PC-9 (cell line): Measurements from ENCODE around the gene IL1RN. TPM values are rescaled to one million over a fixed set of nuclear protein-coding genes. Genes with fewer than 3 reads are reported as not detected.

ENCODE experiments used
- BruUV-seq: library from RNA; stranded (reverse); fragments of 400-500 nt; replicated peaks from 2 replicates; lab custom pipeline; 2021; lab: Mats Ljungman, UMichigan
- CTCF ChIA-PET: fragments of 300-600 bp; sonication (Branson Sonifier 250); formaldehyde crosslinking; loops from one replicate; lab custom pipeline; 2022; ENCODE audit warnings: antibody characterized with exemption; lab: Charles Lee
- POLR2A ChIA-PET: fragments of 300-600 bp; sonication (Branson Sonifier 250); formaldehyde crosslinking; loops from one replicate; lab custom pipeline; 2022; ENCODE audit warnings: antibody characterized with exemption; ENCODE audit not compliant: unreplicated experiment; lab: Charles Lee
- DNase-seq, 2 experiments: peaks; one replicate each; pipeline versions ENCODE4 v3.0.0 to v3.0.0-alpha.2; 2015 to 2022; ENCODE audit warnings: mixed read lengths in 1 of 2
- H2AFZ ChIP-seq: fragments of 200-600 bp; sonication (generic); 2 replicates; pipeline ENCODE4 v1.8.1; 2017; ENCODE audit warnings: antibody characterized with exemption
- H3F3A ChIP-seq: fragments of 200-600 bp; sonication (generic); 2 replicates; pipeline ENCODE4 v1.8.1; 2017; ENCODE audit warnings: antibody characterized with exemption, mild to moderate bottlenecking, low read depth; ENCODE audit not compliant: insufficient read depth
- H3K27ac ChIP-seq: fragments of 200-600 bp; sonication (generic); 2 replicates; pipeline ENCODE4 v1.6.1; 2016; ENCODE audit warnings: mixed run types
- H3K27me3 ChIP-seq: fragments of 200-600 bp; sonication (generic); 2 replicates; pipeline ENCODE4 v1.6.1; 2016; ENCODE audit warnings: low read depth, mixed run types; ENCODE audit not compliant: insufficient read depth
- H3K36me3 ChIP-seq: fragments of 200-600 bp; sonication (generic); 2 replicates; pipeline ENCODE4 v1.6.1; 2016; ENCODE audit warnings: low read depth, mixed run types
- H3K4me1 ChIP-seq: fragments of 200-600 bp; sonication (generic); replicated peaks from 2 replicates; pipeline ENCODE4 v1.6.1; 2016; ENCODE audit warnings: mixed run types; ENCODE audit not compliant: insufficient read depth
- H3K4me2 ChIP-seq: fragments of 200-600 bp; sonication (generic); 2 replicates; pipeline ENCODE4 v1.6.1; 2017; ENCODE audit warnings: mixed run types
- H3K4me3 ChIP-seq: fragments of 200-600 bp; sonication (generic); 2 replicates; pipeline ENCODE4 v1.6.1; 2016; ENCODE audit warnings: mixed run types
- H3K79me2 ChIP-seq: fragments of 200-600 bp; sonication (generic); 2 replicates; pipeline ENCODE4 v1.6.1; 2017; ENCODE audit warnings: low read depth, mixed run types
- H3K9me2 ChIP-seq: fragments of 200-600 bp; sonication (generic); 2 replicates; pipeline ENCODE4 v1.8.1; 2017; ENCODE audit warnings: mild to moderate bottlenecking; ENCODE audit not compliant: insufficient read depth
- H3K9me3 ChIP-seq: fragments of 200-600 bp; sonication (generic); 2 replicates; pipeline ENCODE4 v1.8.1; 2016; ENCODE audit warnings: low read depth; ENCODE audit not compliant: insufficient read depth
- H4K20me1 ChIP-seq: fragments of 200-600 bp; sonication (generic); 2 replicates; pipeline ENCODE4 v1.8.1; 2017; ENCODE audit not compliant: insufficient read depth
- CTCF ChIP-seq: fragments of 200-600 bp; sonication (generic); conservative IDR thresholded peaks from 2 replicates; pipeline ENCODE4 v1.6.1; 2017; ENCODE audit warnings: mixed run types, antibody characterized with exemption, mild to moderate bottlenecking, moderate library complexity
- EZH2 ChIP-seq: fragments of 200-600 bp; sonication (generic); IDR thresholded peaks from 2 replicates; pipeline ENCODE4 v1.8.0; 2017; ENCODE audit warnings: antibody characterized with exemption, low read depth
- intact Hi-C: fragments of 100-400 bp; cut with micrococcal nuclease; formaldehyde crosslinking; loops from one replicate; pipeline ENCODE4 v1.10.0; 2022; ENCODE audit not compliant: unreplicated experiment
- total RNA-seq: library from RNA; stranded (reverse); gene quantifications from 2 replicates; pipeline ENCODE4 v1.2.3, GENCODE V29; 2021

IL1RN gene
- total RNA-seq, 1 experiment from 2014 or later = 8.4 TPM

DNA sequence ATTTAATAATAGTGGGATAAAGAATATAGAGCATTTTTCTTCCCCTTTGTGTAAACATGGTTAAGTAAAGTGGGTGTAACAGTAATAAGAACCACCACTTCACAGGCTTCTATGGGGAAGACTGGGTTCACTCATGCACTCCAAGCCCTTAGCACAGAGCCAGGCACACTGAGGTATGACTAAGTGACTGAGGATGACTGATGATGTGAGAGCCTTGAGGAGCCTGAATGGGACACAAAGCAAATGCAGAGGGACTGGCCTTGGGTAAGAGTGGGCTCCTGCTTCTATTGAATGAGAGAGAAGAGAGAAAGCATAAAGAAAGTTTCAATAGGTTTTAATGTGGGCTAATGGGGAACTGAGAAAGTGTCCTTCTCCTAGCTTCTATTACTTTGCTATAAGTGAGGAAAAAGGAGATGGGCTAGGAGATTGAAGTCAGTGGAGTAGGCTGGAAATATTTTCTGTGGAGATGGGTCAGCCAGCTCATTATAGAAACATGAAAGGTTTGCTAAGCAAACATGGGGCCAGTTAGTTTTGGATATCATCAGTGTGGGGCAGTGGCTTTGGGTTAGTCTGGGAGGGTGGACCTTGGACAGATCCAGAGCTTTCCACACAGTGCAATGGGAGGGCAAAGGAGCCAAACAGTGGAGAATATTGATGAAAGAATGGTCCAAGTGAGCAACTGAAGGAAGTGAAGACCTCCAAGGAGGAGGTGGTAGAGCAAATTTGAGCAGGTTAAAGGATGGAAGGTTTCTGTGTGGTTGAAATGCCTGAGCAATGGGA, 39.0 kb upstream of the IL1RN start:
- intact Hi-C loops = no loop called here
- TF ChIP-seq CTCF (no peak), EZH2 (no peak)

GRCh38 chr2:113089916-113090315, 37.5 kb upstream of the IL1RN start:
- Histone ChIP-seq H3K79me2 (no peaks in the 10 kb centered on the region), H3K4me1 (no peaks in the 10 kb centered on the region), H3K9me3 (no peaks in the 10 kb centered on the region), H3K27ac (no peak overlapping the region), H3K4me2 (no peak overlapping the region), H4K20me1 (no peaks in the 10 kb centered on the region), H3K27me3 (no peaks in the 10 kb centered on the region), H3F3A (no peaks in the 10 kb centered on the region), H3K36me3 (no peaks in the 10 kb centered on the region), H3K4me3 (no peak overlapping the region), H3K9me2 (no peaks in the 10 kb centered on the region), H2AFZ (no peak overlapping the region)
- CTCF ChIA-PET = no interaction called here
- intact Hi-C loops = no loop called here
- POLR2A ChIA-PET = no interaction called here
- no TSS peak for BruUV-seq
- no peak for DNase-seq
- TF ChIP-seq CTCF = no peak

More for the DNA sequence above, 39.0 kb upstream of the IL1RN start:
- no peak overlapping the region for H3K27ac ChIP-seq
- no peak for DNase-seq
- no peaks in the 10 kb centered on the region for H3K79me2 ChIP-seq
- H3K9me3 ChIP-seq = no peaks in the 10 kb centered on the region
- H3K4me2 ChIP-seq = no peak overlapping the region
- ChIA-PET CTCF (interaction anchor here (0.6 kb wide), 1 partner anchor 8 kb away, joined by 3 read pairs; no protein-coding TSS in a partner anchor), POLR2A (no interaction called here)
- no peak overlapping the region for H3K4me3 ChIP-seq
- H3K4me1 ChIP-seq = no peaks in the 10 kb centered on the region
- no peaks in the 10 kb centered on the region for H3K27me3 ChIP-seq
- H4K20me1 ChIP-seq = no peaks in the 10 kb centered on the region
- no peaks in the 10 kb centered on the region for H3K9me2 ChIP-seq
- H2AFZ ChIP-seq = no peak overlapping the region
- no peaks in the 10 kb centered on the region for H3K36me3 ChIP-seq
- H3F3A ChIP-seq = no peaks in the 10 kb centered on the region
- no TSS peak for BruUV-seq

DNA sequence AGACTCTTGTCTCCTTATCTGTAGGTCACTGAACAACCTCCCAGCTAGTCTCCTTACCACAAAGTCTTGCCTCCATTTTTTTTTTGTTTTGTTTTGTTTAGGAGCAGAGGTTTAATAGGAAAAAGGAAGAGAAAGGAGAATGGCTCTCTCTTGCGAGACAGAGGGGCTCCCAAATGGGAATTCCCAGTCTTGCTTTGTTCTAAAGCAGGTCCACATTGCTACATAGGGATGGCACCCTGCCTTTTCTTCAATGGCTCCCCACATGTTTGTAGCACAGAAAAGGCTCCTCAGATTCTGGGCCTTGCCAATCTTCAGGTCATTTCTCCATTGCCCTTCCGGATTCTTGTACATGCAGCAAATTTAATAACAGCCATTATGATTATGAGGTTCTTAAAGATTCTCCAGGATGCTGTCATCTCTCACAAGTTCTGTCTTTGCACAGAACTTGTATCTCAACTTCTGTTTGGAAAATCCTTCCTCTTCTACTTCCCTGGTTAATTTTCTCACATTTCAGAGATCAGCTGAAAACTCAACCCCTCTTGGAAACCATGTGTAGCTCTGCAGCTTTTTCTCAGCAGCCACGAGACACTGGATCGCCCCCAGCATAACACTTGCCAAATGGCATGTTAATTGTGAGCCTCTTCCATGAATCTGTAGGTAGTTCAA, 36.0 kb upstream of the IL1RN start:
- no peak for DNase-seq
- Histone ChIP-seq H3K4me1 (no peaks in the 10 kb centered on the region), H3K27me3 (no peaks in the 10 kb centered on the region), H4K20me1 (no peaks in the 10 kb centered on the region), H2AFZ (no peak overlapping the region), H3K9me3 (no peaks in the 10 kb centered on the region), H3F3A (no peaks in the 10 kb centered on the region), H3K4me2 (no peak overlapping the region), H3K36me3 (no peaks in the 10 kb centered on the region), H3K79me2 (no peaks in the 10 kb centered on the region), H3K9me2 (no peaks in the 10 kb centered on the region), H3K4me3 (no peak overlapping the region), H3K27ac (no peak overlapping the region)
- intact Hi-C loops = no loop called here
- CTCF ChIA-PET = interaction anchor here (0.7 kb wide), 1 partner anchor 105 kb away, joined by 3 read pairs; no protein-coding TSS in a partner anchor
- POLR2A ChIA-PET = no interaction called here
- TF ChIP-seq EZH2 (no peak), CTCF (no peak)
- BruUV-seq = no TSS peak
